Stimulated activated naive CD8-positive, alpha-beta T cell treated with anti-CD3 and anti-CD28 coated beads, Interleukin-15, Interleukin-2, amounts not matched to agents 100 U/mL and 50 U/mL, for 24 hours (primary cell): ENCODE measurements around the gene GRK5.
A peak's percentile ranks its signal among the peaks of the same experiment; 100 is the strongest.

Experiments used
- ATAC-seq: fragments of 150-1000 bp; cut with Tn5 transposase; one replicate; pipeline ENCODE4 v1.10.0; 2021
- DNase-seq: peaks from one replicate; pipeline ENCODE4 v3.0.0; 2021

Gene GRK5

DNA sequence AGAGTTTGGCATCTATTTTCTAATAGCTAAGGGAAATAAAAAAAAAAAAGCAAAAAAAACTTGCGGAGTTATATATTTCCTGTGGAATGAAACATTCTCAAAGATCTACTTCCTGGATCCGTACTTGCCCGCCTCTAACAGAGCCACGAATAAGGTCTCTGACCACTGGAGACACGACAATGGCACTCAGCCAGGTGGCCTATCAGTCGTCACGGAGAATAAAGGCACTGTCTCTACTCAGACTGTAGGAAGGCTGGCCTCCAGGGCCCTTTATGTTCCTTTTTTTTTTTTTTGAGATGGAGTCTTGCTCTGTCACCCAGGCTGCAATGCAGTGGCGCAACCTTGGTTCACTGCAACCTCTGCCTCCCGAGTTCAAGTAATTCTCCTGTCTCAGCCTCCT lies 276.5 kb downstream of the GRK5 start:
- ATAC-seq (no peak), DNase-seq (no peak)

DNA sequence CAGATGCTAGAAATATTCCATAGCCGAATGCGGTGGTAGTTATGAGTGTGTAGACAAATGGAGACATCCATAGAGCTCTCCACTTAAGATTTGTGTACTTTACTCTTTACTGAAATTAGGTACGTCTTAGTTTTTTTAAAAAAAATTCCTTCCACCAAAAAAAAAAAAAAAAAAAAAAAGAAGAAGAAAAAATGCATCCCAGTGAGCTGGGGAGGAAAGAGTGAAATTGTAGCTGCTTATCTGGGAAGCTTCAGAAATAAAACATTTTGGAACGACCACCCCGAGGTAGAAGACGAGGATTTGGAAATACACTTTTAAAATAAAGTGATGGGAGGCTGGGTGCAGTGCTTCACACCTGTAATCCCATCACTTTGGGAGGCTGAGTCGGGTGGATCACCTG lies 281.3 kb downstream of the GRK5 start:
- DNase-seq (no peak), ATAC-seq (no peak)

GRCh38 chr10:119489991-119490326 lies 282.6 kb downstream of the GRK5 start:
- DNase-seq, result no peak
- no peak for ATAC-seq

GRCh38 chr10:119491966-119492757 lies 284.8 kb downstream of the GRK5 start:
- no peak for ATAC-seq
- DNase-seq, result no peak

GRCh38 chr10:119493155-119493554 lies 285.8 kb downstream of the GRK5 start:
- DNase-seq (no peak), ATAC-seq (no peak)

DNA sequence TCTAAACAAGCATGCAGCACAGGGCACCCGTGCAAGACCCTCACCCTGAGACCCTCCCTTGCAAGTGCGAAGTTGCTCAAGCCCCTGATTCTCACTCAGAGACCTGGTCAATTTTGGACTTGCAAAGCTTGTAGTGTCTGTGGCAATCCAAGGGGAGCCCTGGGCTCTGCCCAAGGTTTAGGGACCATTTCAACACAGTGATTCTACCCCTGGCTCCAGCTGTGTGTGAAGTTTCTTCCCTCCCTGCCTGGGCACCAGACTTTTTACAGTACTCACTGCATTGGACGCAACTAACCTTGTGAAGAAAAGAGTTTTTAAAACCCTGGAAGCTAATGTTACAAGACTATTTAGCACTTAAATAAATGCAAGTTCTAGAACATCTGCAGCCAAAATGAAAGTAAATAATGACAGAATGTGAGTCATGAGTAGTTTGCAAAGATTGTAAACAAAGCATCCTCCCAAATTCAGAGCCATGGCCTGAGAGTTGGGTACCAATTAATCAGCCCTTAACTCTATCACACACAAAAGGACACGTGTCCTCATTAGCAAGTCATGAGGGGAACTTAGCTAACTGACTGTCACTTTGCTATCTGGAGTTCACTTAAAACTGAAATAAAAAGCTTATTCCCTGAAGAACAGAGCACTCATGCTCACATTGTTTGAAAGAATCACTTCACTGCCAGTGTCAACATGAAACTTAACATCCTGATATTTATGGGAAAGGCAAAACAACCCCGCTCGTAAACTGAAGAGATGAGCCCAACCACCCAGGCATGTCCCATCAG lies 287.1 kb downstream of the GRK5 start:
- ATAC-seq, result no peak
- DNase-seq, result no peak

DNA sequence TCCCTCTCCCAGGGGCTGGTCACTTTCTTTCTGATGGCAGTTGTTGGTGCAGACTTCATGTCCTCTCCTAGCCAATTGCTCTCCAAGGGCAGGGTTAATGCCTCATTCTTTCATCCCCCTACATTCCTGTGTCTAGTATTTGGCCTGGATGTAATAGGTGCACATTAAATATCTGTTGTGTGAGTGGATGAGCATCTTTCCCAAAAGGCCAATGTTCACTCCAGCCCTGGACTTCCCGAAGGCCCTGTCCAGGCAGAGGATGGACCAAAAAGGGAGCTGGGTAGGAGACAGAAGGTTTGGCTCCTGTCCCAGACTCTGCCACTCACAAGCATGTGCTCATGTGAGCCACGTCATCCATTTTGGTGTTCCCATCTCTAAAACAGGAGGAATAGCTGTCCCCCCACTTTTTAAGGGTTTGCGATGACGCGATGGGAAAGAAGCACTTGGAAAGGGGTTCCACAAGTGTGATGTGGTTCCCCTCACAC lies 287.7 kb downstream of the GRK5 start:
- no peak for ATAC-seq

GRCh38 chr10:119495545-119495944 lies 288.2 kb downstream of the GRK5 start:
- DNase-seq (no peak), ATAC-seq (no peak)

More for the DNA sequence above, 287.7 kb downstream of the GRK5 start:
- DNase-seq, result no peak

DNA sequence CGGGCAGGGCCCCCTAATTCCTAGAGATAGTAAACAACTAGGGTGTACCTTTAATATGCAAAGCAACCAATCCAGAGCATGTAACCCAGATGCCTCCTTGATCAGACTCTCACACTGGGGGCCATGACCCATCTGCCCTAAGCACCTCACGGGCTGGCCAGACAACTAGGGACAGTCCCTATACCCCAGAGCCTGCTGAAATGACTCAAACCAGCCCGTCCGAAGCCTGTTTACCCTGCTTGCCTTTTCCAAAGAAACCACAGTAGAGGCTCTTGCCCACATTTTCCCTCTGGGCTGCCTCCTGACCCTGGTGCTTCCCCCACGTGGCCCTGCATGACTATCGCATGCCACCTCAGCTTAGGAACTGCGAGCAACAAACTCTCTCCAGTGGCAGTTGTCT lies 288.9 kb downstream of the GRK5 start:
- peak; percentile 82 for DNase-seq
- peak; percentile 90 for ATAC-seq

DNA sequence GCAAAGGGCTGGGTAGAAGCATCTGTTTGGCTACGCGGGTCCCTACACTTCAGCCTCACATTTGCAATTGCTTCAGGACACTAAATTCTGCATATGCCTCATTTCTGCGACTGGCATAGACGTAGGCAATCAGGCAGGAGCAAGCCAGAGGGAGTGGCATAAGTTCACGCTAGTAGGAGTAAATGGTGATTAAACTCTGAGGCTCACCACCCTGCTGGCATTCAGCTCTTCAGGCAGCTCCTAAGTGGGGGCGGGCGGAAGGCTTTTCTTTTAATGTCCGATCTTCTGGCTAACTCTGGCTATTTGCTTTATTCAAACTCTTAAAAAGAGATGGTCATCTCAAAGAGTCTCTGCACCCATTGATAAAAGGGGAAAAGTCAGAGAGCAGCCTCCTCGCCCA lies 289.9 kb downstream of the GRK5 start:
- no peak for DNase-seq
- ATAC-seq, result no peak

DNA sequence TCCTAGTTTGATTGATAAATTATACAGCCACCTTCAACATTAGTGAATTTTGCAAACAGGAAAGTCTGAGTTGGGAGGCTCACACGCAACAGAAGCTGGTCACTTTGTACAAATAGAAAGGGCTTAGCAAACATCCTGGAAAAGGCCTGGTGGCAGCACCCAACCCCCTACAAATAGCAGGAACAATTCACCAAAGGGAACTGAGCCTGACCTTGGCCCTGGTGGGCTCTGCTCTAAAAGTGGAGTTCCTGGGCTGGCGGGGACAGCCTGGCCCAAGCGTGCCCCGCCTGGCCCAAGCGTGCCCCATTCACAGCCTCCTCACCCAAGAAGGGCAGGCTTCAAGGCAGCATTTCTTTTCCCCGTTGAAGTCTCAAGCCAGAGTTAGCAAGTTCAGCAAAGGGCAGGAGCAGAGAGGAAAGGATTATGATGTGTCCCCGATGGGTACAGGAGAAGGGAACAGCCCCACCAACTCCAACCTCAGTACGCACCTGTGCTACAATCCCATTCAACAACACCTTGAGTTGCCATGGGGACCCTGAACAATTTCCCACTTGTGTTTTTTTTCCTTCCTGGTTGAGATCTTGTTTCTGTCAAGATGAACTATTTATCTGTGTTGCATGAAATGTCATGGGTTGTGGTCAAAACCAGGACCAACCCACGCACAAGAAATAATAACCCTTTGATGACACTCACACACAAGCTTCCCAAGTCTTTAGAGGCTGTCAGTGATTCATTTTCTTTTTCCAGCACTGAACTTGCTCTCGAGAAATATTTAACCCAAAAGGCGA lies 291.7 kb downstream of the GRK5 start:
- peak; percentile 49 for DNase-seq
- peak; percentile 6 for ATAC-seq

DNA sequence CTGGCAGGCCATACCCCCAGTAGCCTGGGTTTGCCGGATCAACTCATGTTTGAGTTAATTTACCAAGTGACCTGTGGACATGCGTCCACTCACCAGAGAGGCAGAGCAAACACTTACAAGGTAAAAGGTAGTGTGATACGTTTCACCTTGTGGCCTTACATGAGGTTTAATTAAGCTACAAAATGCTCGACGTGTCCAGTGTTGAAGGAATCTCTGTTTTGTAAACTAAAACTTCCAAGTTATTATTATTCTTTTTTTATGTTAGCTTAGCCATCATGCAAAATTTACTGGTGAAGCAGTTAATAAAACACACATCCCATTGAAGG lies 292.3 kb downstream of the GRK5 start:
- DNase-seq (no peak), ATAC-seq (no peak)

- no peak for ATAC-seq
- DNase-seq, result no peak
Observed at GRCh38 chr10:119500123-119500795, 292.9 kb downstream of the GRK5 start.

DNA sequence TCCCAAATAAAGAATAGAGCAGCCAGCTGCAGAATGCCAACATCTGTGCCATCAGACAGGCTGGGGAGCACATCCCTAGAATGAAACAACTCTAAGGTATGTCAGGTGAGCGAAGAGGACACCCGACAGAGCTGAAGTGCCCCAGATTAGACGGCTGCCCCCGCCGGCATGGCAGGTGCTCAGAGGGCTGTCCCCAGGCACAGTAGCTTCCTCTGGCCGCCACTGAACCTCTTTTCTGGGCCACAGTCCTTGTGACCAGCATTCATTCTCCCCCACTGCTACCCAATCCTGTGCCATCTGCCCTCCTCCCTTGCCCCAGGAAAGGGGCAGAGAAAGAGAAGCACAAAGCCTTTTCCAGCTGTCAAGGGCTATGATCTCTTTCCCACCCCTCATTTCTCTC lies 293.4 kb downstream of the GRK5 start:
- no peak for DNase-seq
- ATAC-seq, result no peak

- DNase-seq (no peak), ATAC-seq (peak; percentile 10)
Observed at GRCh38 chr10:119501690-119502089, 294.3 kb downstream of the GRK5 start.

- peak; percentile 75 for ATAC-seq
Observed at GRCh38 chr10:119502209-119502608, 294.8 kb downstream of the GRK5 start.

GRCh38 chr10:119502618-119503155 lies 295.3 kb downstream of the GRK5 start:
- ATAC-seq, result no peak
- no peak for DNase-seq

More at GRCh38 chr10:119502209-119502608, 294.8 kb downstream of the GRK5 start:
- DNase-seq, result peak; percentile 75

GRCh38 chr10:119503821-119504220 lies 296.4 kb downstream of the GRK5 start:
- ATAC-seq (no peak), DNase-seq (no peak)

DNA sequence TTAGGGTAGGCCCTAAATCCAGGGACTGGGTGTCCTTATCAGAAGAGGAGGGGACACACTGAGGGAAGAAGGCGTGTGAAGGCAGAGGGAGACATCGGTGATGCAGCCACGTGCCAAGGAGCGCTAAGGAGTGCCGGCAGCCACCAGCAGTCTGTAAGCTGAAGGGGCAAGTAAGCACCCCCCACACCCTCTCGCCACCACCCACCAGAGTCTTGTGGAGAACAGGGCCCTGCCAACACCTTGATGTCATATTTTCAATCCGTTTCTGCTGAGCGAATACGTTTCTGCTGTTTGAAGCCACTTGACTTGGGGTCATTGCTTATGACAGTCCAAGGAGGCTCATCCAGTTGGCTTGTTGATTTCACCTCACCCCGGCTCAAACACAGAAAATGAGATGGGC lies 297.3 kb downstream of the GRK5 start:
- DNase-seq (no peak), ATAC-seq (no peak)

- ATAC-seq (no peak), DNase-seq (no peak)
Observed at GRCh38 chr10:119505131-119505551, 297.8 kb downstream of the GRK5 start.
